Tibial nerve (tissue), 4 donors: ENCODE measurements around the gene TLCD3A. TPM values are rescaled to one million over a fixed set of nuclear protein-coding genes. Genes with fewer than 3 reads are reported as not detected.
A peak's percentile ranks its signal among the peaks of the same experiment; 100 is the strongest.

ENCODE experiments used
- DNase-seq, 2 donors: peaks; one replicate each; pipeline ENCODE4 v3.0.0-alpha.2; 2019; ENCODE audit warnings: low spot score in 2 of 2
- H3K27ac ChIP-seq, 4 donors: fragments of 200-600 bp; sonication (generic) in 3 of 4; one replicate each; pipeline ENCODE4 v1.5.1; 2017 to 2019; ENCODE audit warnings: mild to moderate bottlenecking in 1 of 4
- H3K27me3 ChIP-seq, 2 donors: fragments of 200-600 bp; sonication (generic) in 1 of 2; one replicate each; pipeline versions ENCODE4 v1.5.1 to v1.6.0; 2017 to 2019
- H3K36me3 ChIP-seq, 3 donors: fragments of 200-600 bp; sonication (generic); one replicate each; pipeline ENCODE4 v1.5.1; 2018 to 2019
- H3K4me1 ChIP-seq, 4 donors: fragments of 200-600 bp; sonication (generic) in 3 of 4; one replicate each; pipeline ENCODE4 v1.5.1; 2017 to 2019
- H3K4me3 ChIP-seq, 4 donors: fragments of 200-600 bp; sonication (generic) in 3 of 4; one replicate each; pipeline ENCODE4 v1.5.1; 2017 to 2019; ENCODE audit warnings: mild to moderate bottlenecking in 1 of 4, moderate library complexity in 1 of 4
- H3K9me3 ChIP-seq, 4 donors: fragments of 200-600 bp; sonication (generic) in 3 of 4; one replicate each; pipeline ENCODE4 v1.5.1; 2017 to 2019
- CTCF ChIP-seq, 5 experiments: fragments of 200-600 bp in 3 of 5; fragments of 450-650 bp in 2 of 5; sonication (generic) in 3 of 5; IDR thresholded peaks; one replicate each; pipeline ENCODE4 v1.5.1; 2016 to 2019; ENCODE audit warnings: antibody characterized with exemption in 5 of 5, mild to moderate bottlenecking in 3 of 5, moderate library complexity in 2 of 5
- EP300 ChIP-seq, 2 donors: sonication (generic); formaldehyde crosslinking; IDR thresholded peaks; one replicate each; pipeline ENCODE4 v1.6.1; 2017; ENCODE audit warnings: antibody characterized with exemption in 2 of 2, mild to moderate bottlenecking in 1 of 2
- POLR2A ChIP-seq, 2 donors: fragments of 450-650 bp; IDR thresholded peaks; one replicate each; pipeline ENCODE4 v1.6.1; 2017; ENCODE audit warnings: antibody characterized with exemption in 2 of 2, mild to moderate bottlenecking in 2 of 2, moderate library complexity in 2 of 2
- WGBS, 2 donors: methylation state at CpG; one replicate each; pipeline ENCODE4 v1.1.5; 2018; 5-methylcytosine and 5-hydroxymethylcytosine counted together
- total RNA-seq, 4 donors: library from RNA; depleted of rRNA; stranded (reverse); fragments of >200 nt; gene quantifications; one replicate each; pipeline ENCODE4 v1.1.0, GENCODE V29; 2016

Gene TLCD3A
- total RNA-seq, 4 donors from 2014 or later = 3.9 to 6.3 (median 5.8) TPM

GRCh38 chr17:728911-729310, 3.5 kb upstream of the TLCD3A start:
- WGBS, 2 donors = 93 to 95% methylated on average over 5 of the region's 5 CpGs
- H3K27ac ChIP-seq = no peak overlapping the region
- no peak for DNase-seq
- H3K4me1 ChIP-seq = peaks cover 0 to 19% (median 6%) of the 10 kb centered on the region in 4 donors
- H3K27me3 ChIP-seq = no peaks in the 10 kb centered on the region
- no peaks in the 10 kb centered on the region for H3K36me3 ChIP-seq
- no peak for TF ChIP-seq EP300 (IDR thresholded peaks at IDR 0.05)
- no peaks in the 10 kb centered on the region for H3K9me3 ChIP-seq
- H3K4me3 ChIP-seq = no peak overlapping the region

GRCh38 chr17:731644-732066, 741 bp upstream of the TLCD3A start:
- TF ChIP-seq POLR2A (IDR thresholded peaks at IDR 0.05) = no peak
- TF ChIP-seq EP300 (IDR thresholded peaks at IDR 0.05) = no peak
- no peak for TF ChIP-seq CTCF (IDR thresholded peaks at IDR 0.05)
- Histone ChIP-seq H3K27me3 (no peaks in the 10 kb centered on the region), H3K27ac (peak overlapping the region; percentile 71 to 93 (median 85)), H3K9me3 (no peaks in the 10 kb centered on the region), H3K4me1 (peaks cover 0 to 19% (median 6%) of the 10 kb centered on the region in 4 donors), H3K36me3 (peaks cover 0 to 3% (median 0%) of the 10 kb centered on the region in 3 donors), H3K4me3 (peak overlapping the region; percentile 52 to 96 (median 78))
- 9 to 19% methylated on average over 16 of the region's 26 CpGs for WGBS, 2 donors
- DNase-seq = no peak

- no peak for DNase-seq
- Histone ChIP-seq H3K4me1 (peaks cover 0 to 19% (median 6%) of the 10 kb centered on the region in 4 donors), H3K9me3 (no peaks in the 10 kb centered on the region), H3K27me3 (no peaks in the 10 kb centered on the region), H3K36me3 (peaks cover 0 to 4% (median 0%) of the 10 kb centered on the region in 3 donors), H3K27ac (peak overlapping the region; percentile 55 to 93 (median 78)), H3K4me3 (peak overlapping the region; percentile 52 to 96 (median 58))
- 13 to 19% methylated on average over 13 to 34 of the region's 57 CpGs for WGBS, 2 donors
- TF ChIP-seq CTCF (IDR thresholded peaks at IDR 0.05) (peak in 1 of 5 experiments; percentile 5), POLR2A (IDR thresholded peaks at IDR 0.05) (no peak), EP300 (IDR thresholded peaks at IDR 0.05) (no peak)
These were observed 715 bp downstream of the TLCD3A start for GRCh38 chr17:732902-733720.

GRCh38 chr17:733743-734142, 1.3 kb downstream of the TLCD3A start:
- TF ChIP-seq POLR2A (IDR thresholded peaks at IDR 0.05) (no peak), EP300 (IDR thresholded peaks at IDR 0.05) (no peak), CTCF (IDR thresholded peaks at IDR 0.05) (no peak)
- Histone ChIP-seq H3K27me3 (no peaks in the 10 kb centered on the region), H3K4me3 (peak overlapping the region in 2 of 4 donors; percentile 58 to 96), H3K9me3 (no peaks in the 10 kb centered on the region), H3K4me1 (peaks cover 0 to 19% (median 6%) of the 10 kb centered on the region in 4 donors), H3K36me3 (peaks cover 0 to 10% (median 0%) of the 10 kb centered on the region in 3 donors), H3K27ac (peak overlapping the region in 1 of 4 donors; percentile 93)
- WGBS, 2 donors = 71 to 76% methylated on average over 10 of the region's 10 CpGs
- DNase-seq = no peak

GRCh38 chr17:737561-738113, 5.2 kb downstream of the TLCD3A start:
- H3K27ac ChIP-seq = no peak overlapping the region
- DNase-seq = no peak
- peaks cover 0 to 17% (median 3%) of the 10 kb centered on the region in 4 donors for H3K4me1 ChIP-seq
- H3K36me3 ChIP-seq = peaks cover 0 to 48% (median 0%) of the 10 kb centered on the region in 3 donors
- no peaks in the 10 kb centered on the region for H3K27me3 ChIP-seq
- 93 to 95% methylated on average over 13 of the region's 13 CpGs for WGBS, 2 donors
- H3K4me3 ChIP-seq = no peak overlapping the region
- TF ChIP-seq EP300 (IDR thresholded peaks at IDR 0.05) = no peak
- H3K9me3 ChIP-seq = no peaks in the 10 kb centered on the region
